Measurements from ENCODE around the gene EVC2.

The EVC2 gene

GRCh38 chr4:5661237-5661636, 47.1 kb downstream of the EVC2 start:
- no peak for ATAC-seq
- TF ChIP-seq RARB (CRISPR knock-in tag; IDR thresholded peaks at IDR 0.05) (no peak), TSHZ2 (CRISPR knock-in tag; IDR thresholded peaks at IDR 0.05) (no peak), CREB5 (CRISPR knock-in tag; IDR thresholded peaks at IDR 0.05; ENCODE audit: low read depth) (no peak), GLIS3 (CRISPR knock-in tag; IDR thresholded peaks at IDR 0.05) (no peak), TOX (CRISPR knock-in tag; IDR thresholded peaks at IDR 0.05; ENCODE audit: borderline replicate concordance) (no peak), TCF4 (CRISPR knock-in tag; IDR thresholded peaks at IDR 0.05; ENCODE audit: borderline replicate concordance) (no peak), POU6F1 (CRISPR knock-in tag; IDR thresholded peaks at IDR 0.05; ENCODE audit: borderline replicate concordance, low read depth) (no peak), ZC3H10 (CRISPR knock-in tag; IDR thresholded peaks at IDR 0.05) (no peak), OSR1 (CRISPR knock-in tag; IDR thresholded peaks at IDR 0.05) (no peak)

DNA sequence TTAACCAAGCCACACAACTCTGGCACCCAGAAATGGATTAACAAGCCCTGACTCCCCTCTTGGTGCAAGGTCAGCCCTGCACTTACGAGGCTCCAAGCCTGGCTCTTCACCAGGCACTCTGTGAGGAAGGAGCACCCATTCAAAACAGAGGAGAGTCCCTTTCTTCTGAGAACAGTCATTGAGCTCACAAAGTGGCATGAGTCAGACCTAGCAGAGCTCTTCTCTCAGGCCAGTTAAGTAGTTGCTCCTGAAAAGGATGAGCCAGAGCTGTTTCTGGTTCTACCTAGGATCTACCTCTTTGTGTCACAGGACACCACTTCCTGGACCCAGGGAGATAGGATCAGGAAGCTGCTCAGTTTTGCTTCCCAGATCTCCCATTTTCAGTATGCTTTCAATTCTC, 48.2 kb downstream of the EVC2 start:
- no peak for TF ChIP-seq ARNTL (CRISPR knock-in tag; IDR thresholded peaks at IDR 0.05; ENCODE audit: borderline replicate concordance, low read depth)
- TF ChIP-seq SNAI2 (CRISPR knock-in tag; IDR thresholded peaks at IDR 0.05), result no peak
- TF ChIP-seq PPARA (CRISPR knock-in tag; IDR thresholded peaks at IDR 0.05; ENCODE audit: borderline replicate concordance), result no peak
- no peak for TF ChIP-seq TSHZ2 (CRISPR knock-in tag; IDR thresholded peaks at IDR 0.05)
- no peak for TF ChIP-seq TCF4 (CRISPR knock-in tag; IDR thresholded peaks at IDR 0.05; ENCODE audit: borderline replicate concordance)
- no peak for TF ChIP-seq CSRNP3 (CRISPR knock-in tag; IDR thresholded peaks at IDR 0.05)
- TF ChIP-seq CSDC2 (CRISPR knock-in tag; IDR thresholded peaks at IDR 0.05), result no peak
- no peak for TF ChIP-seq RARB (CRISPR knock-in tag; IDR thresholded peaks at IDR 0.05)
- TF ChIP-seq OSR1 (CRISPR knock-in tag; IDR thresholded peaks at IDR 0.05), result no peak
- no peak for TF ChIP-seq GLIS3 (CRISPR knock-in tag; IDR thresholded peaks at IDR 0.05)
- no peak for ATAC-seq

DNA sequence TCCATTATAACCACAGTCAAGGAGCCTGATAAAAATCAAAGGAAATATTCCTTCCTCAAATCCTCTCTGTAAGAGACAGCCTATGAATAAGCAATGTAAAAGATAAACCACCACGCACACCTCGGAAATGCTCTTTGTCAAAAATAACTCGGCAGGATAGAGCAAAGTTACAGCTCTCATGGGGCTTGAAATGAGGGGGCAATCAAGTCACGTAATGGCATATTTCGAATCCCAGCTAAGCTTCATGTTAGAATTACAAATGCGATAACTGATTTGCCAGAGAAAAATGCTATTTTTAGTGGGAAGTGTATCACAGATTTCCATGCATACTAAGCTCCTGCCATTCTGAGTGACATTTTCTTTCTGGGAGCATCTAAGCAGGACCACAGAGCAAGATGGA, 49.4 kb downstream of the EVC2 start:
- ATAC-seq, result no peak
- no peak for TF ChIP-seq CSRNP3 (CRISPR knock-in tag; IDR thresholded peaks at IDR 0.05)

DNA sequence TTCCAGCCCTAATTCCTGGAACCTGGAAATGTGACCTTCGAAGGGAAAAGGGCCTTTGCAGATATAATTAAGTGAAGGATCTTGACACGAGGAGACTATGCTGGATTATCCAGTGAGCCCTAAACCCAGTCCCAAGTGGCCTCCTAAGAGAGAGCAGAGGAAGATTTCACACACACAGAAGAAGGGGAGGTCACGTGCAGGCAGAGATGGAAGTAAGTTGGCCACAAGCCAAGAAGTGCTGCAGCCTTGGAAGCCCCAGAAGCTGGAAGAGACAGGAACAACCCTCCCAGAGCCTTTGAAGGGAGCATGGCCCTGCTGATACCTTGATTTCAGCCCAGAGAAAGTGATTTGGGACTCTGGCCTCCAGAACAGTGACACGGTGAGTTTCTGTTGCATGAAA, 51.9 kb downstream of the EVC2 start:
- no peak for ATAC-seq
- no peak for TF ChIP-seq ZNF70 (CRISPR knock-in tag; IDR thresholded peaks at IDR 0.05)
- no peak for TF ChIP-seq GLIS3 (CRISPR knock-in tag; IDR thresholded peaks at IDR 0.05)
- no peak for TF ChIP-seq ESRRG (CRISPR knock-in tag; IDR thresholded peaks at IDR 0.05)
- TF ChIP-seq ZFP30 (CRISPR knock-in tag; IDR thresholded peaks at IDR 0.05), result no peak
- no peak for TF ChIP-seq RARB (CRISPR knock-in tag; IDR thresholded peaks at IDR 0.05)
- no peak for TF ChIP-seq TOX (CRISPR knock-in tag; IDR thresholded peaks at IDR 0.05; ENCODE audit: borderline replicate concordance)
- TF ChIP-seq POU6F1 (CRISPR knock-in tag; IDR thresholded peaks at IDR 0.05; ENCODE audit: borderline replicate concordance, low read depth), result no peak
- no peak for TF ChIP-seq ARNTL (CRISPR knock-in tag; IDR thresholded peaks at IDR 0.05; ENCODE audit: borderline replicate concordance, low read depth)
- no peak for TF ChIP-seq TSHZ2 (CRISPR knock-in tag; IDR thresholded peaks at IDR 0.05)
- no peak for TF ChIP-seq OSR1 (CRISPR knock-in tag; IDR thresholded peaks at IDR 0.05)
- no peak for TF ChIP-seq PPARA (CRISPR knock-in tag; IDR thresholded peaks at IDR 0.05; ENCODE audit: borderline replicate concordance)

Data from SK-N-SH treated with all-trans-retinoic acid at 6 μM for 48 hours (cell line).